ENCODE data around the gene COL13A1. TPM values are rescaled to one million over a fixed set of nuclear protein-coding genes. Genes with fewer than 3 reads are reported as not detected.

Gene COL13A1
- total and polyA plus RNA-seq, 10 donors: 4.1 to 16.1 (median 9.5) TPM

GRCh38 chr10:69959911-69960310 lies 158.2 kb downstream of the COL13A1 start:
- Histone ChIP-seq H3K9me3 (no peaks in the 10 kb centered on the region), H3K27me3 (replicated peaks in 1 of 7) (peaks cover 0 to 9% (median 0%) of the 10 kb centered on the region in 7 donors), H3K4me3 (peak overlapping the region in 1 of 8 donors; percentile 24), H3K36me3 (no peaks in the 10 kb centered on the region), H3K4me1 (peaks cover 0 to 28% (median 8%) of the 10 kb centered on the region in 6 donors), H3K27ac (peak overlapping the region in 5 of 8 donors; percentile 49 to 69 (median 59))
- no peak for DNase-seq
- intact Hi-C loops (cut with DNase I; ENCODE audit: low total_unique reads): no loop called here
- WGBS, 5 donors: 33 to 44% (median 35%) methylated on average over 8 of the region's 8 CpGs
- TF ChIP-seq POLR2A (IDR thresholded peaks at IDR 0.05) (no peak), POLR2AphosphoS5 (IDR thresholded peaks at IDR 0.05) (no peak)
- TF ChIP-seq, protein P1, sequence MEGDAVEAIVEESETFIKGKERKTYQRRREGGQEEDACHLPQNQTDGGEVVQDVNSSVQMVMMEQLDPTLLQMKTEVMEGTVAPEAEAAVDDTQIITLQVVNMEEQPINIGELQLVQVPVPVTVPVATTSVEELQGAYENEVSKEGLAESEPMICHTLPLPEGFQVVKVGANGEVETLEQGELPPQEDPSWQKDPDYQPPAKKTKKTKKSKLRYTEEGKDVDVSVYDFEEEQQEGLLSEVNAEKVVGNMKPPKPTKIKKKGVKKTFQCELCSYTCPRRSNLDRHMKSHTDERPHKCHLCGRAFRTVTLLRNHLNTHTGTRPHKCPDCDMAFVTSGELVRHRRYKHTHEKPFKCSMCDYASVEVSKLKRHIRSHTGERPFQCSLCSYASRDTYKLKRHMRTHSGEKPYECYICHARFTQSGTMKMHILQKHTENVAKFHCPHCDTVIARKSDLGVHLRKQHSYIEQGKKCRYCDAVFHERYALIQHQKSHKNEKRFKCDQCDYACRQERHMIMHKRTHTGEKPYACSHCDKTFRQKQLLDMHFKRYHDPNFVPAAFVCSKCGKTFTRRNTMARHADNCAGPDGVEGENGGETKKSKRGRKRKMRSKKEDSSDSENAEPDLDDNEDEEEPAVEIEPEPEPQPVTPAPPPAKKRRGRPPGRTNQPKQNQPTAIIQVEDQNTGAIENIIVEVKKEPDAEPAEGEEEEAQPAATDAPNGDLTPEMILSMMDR (IDR thresholded peaks at IDR 0.05 in 8 of 11, conservative IDR thresholded peaks at IDR 0.05 in 3 of 11): no peak

GRCh38 chr10:69960606-69960987 lies 158.9 kb downstream of the COL13A1 start:
- H3K9me3 ChIP-seq: no peaks in the 10 kb centered on the region
- H3K4me1 ChIP-seq: peaks cover 0 to 28% (median 8%) of the 10 kb centered on the region in 6 donors
- TF ChIP-seq POLR2AphosphoS5 (IDR thresholded peaks at IDR 0.05) (no peak), POLR2A (IDR thresholded peaks at IDR 0.05) (no peak)
- TF ChIP-seq, protein P1 (IDR thresholded peaks at IDR 0.05 in 8 of 11, conservative IDR thresholded peaks at IDR 0.05 in 3 of 11): no peak
- H3K27ac ChIP-seq: peak overlapping the region in 4 of 8 donors; percentile 49 to 69 (median 63)
- H3K27me3 ChIP-seq (replicated peaks in 1 of 7): peaks cover 0 to 9% (median 0%) of the 10 kb centered on the region in 7 donors
- intact Hi-C loops (cut with DNase I; ENCODE audit: low total_unique reads): no loop called here
- 63 to 85% (median 80%) methylated on average over 3 to 4 of the region's 4 CpGs for WGBS, 5 donors
- H3K36me3 ChIP-seq: no peaks in the 10 kb centered on the region
- DNase-seq: no peak
- H3K4me3 ChIP-seq: peak overlapping the region in 1 of 8 donors; percentile 24

- Histone ChIP-seq H3K4me1 (peaks cover 0 to 28% (median 8%) of the 10 kb centered on the region in 6 donors), H3K4me3 (no peak overlapping the region), H3K36me3 (no peaks in the 10 kb centered on the region), H3K27ac (no peak overlapping the region), H3K9me3 (no peaks in the 10 kb centered on the region), H3K27me3 (replicated peaks in 1 of 7) (peaks cover 0 to 10% (median 0%) of the 10 kb centered on the region in 7 donors)
- TF ChIP-seq, protein P1 (IDR thresholded peaks at IDR 0.05 in 8 of 11, conservative IDR thresholded peaks at IDR 0.05 in 3 of 11): peak in 3 of 11 experiments; percentile 12 to 26 (median 16)
- TF ChIP-seq POLR2A (IDR thresholded peaks at IDR 0.05): no peak
- WGBS, 5 donors: 53 to 65% (median 61%) methylated on average over 12 of the region's 12 CpGs
- intact Hi-C loops (cut with DNase I; ENCODE audit: low total_unique reads): no loop called here
- DNase-seq: no peak
Observed at GRCh38 chr10:69960988-69961880, 159.5 kb downstream of the COL13A1 start.
